GM12891 (cell line): ENCODE measurements around the gene PTPRT.

Experiments used
- POLR2A ChIP-seq: IDR thresholded peaks from 2 replicates; pipeline ENCODE4 v1.6.1; 2011; ENCODE audit warnings: low read depth, low read length, control low read depth
- POLR2AphosphoS5 ChIP-seq: IDR thresholded peaks from 2 replicates; pipeline ENCODE4 v1.6.1; 2011; ENCODE audit warnings: low read depth, low read length, control low read depth
- SPI1 ChIP-seq: IDR thresholded peaks from 2 replicates; pipeline ENCODE4 v1.6.1; 2011; ENCODE audit warnings: low read depth, low read length, control low read depth
- TAF1 ChIP-seq: IDR thresholded peaks from 2 replicates; pipeline ENCODE4 v1.6.1; 2011; ENCODE audit warnings: low read depth, low read length, control low read depth

- TF ChIP-seq POLR2A (no peak), POLR2AphosphoS5 (no peak), TAF1 (no peak), SPI1 (no peak)
Observed at GRCh38 chr20:43186312-43186711, 3.4 kb downstream of the PTPRT start.
